Measurements from ENCODE around the gene FAM13B.
"Not testable (repeated sequence)": the region's sequence is repeated elsewhere in the genome, so short reads cannot be mapped to it uniquely, and the experiment has no call there.

The FAM13B gene

GRCh38 chr5:137960141-137960540 is 72.7 kb downstream of the FAM13B start:
- no peak for DNase-seq

GRCh38 chr5:137959488-137959887 is 73.4 kb downstream of the FAM13B start:
- no peak for DNase-seq

- no peak for DNase-seq
These were observed 74.9 kb downstream of the FAM13B start for GRCh38 chr5:137957948-137958347.

- no peak for DNase-seq
These were observed 78.6 kb downstream of the FAM13B start for GRCh38 chr5:137954131-137954879.

GRCh38 chr5:137945825-137946224 is 87.1 kb downstream of the FAM13B start:
- DNase-seq, result no peak

- not testable (repeated sequence) for DNase-seq
These were observed 88.6 kb downstream of the FAM13B start for GRCh38 chr5:137944280-137944679.

GRCh38 chr5:137939331-137939730 is 93.5 kb downstream of the FAM13B start:
- no peak for DNase-seq

GRCh38 chr5:137938751-137939143 is 94.1 kb downstream of the FAM13B start:
- no peak for DNase-seq

- DNase-seq, result no peak
These were observed 94.7 kb downstream of the FAM13B start for GRCh38 chr5:137937994-137938750.

GRCh38 chr5:137935694-137936093 is 97.2 kb downstream of the FAM13B start:
- DNase-seq, result no peak

GRCh38 chr5:137935190-137935589 is 97.7 kb downstream of the FAM13B start:
- no peak for DNase-seq

- no peak for DNase-seq
These were observed 99.4 kb downstream of the FAM13B start for GRCh38 chr5:137933491-137933911.

- DNase-seq, result no peak
These were observed 100.1 kb downstream of the FAM13B start for GRCh38 chr5:137932800-137933199.

- no peak for DNase-seq
These were observed 109.0 kb downstream of the FAM13B start for GRCh38 chr5:137923856-137924255.

GRCh38 chr5:137921931-137922330 is 110.9 kb downstream of the FAM13B start:
- no peak for DNase-seq

- DNase-seq, result no peak
These were observed 116.0 kb downstream of the FAM13B start for GRCh38 chr5:137916923-137917322.

- DNase-seq, result no peak
These were observed 118.1 kb downstream of the FAM13B start for GRCh38 chr5:137914758-137915157.

- DNase-seq, result no peak
These were observed 130.3 kb downstream of the FAM13B start for GRCh38 chr5:137902408-137903133.

GRCh38 chr5:137901011-137901817 is 131.7 kb downstream of the FAM13B start:
- DNase-seq, result no peak

GRCh38 chr5:137899493-137899892 is 133.4 kb downstream of the FAM13B start:
- DNase-seq, result no peak

- DNase-seq, result no peak
These were observed 136.3 kb downstream of the FAM13B start for GRCh38 chr5:137896560-137896959.

GRCh38 chr5:137894586-137894985 is 138.3 kb downstream of the FAM13B start:
- DNase-seq, result no peak

GRCh38 chr5:137891849-137892248 is 141.0 kb downstream of the FAM13B start:
- DNase-seq, result no peak

All from activated CD4-positive, alpha-beta T cell treated with anti-CD3 and anti-CD28 coated beads, Interleukin-2, amount 50 U/mL, for 4 hours (primary cell).